DOHH2 (cell line): Measurements from ENCODE around the gene SYT3.

Experiments
- H3F3A ChIP-seq: fragments of 200-600 bp; sonication (generic), shearing (Covaris generic); 2 replicates; pipeline ENCODE4 v1.6.0; 2016; ENCODE audit warnings: antibody characterized with exemption, mild to moderate bottlenecking; ENCODE audit not compliant: control insufficient read depth, insufficient read depth
- H3K27ac ChIP-seq: fragments of 200-600 bp; sonication (generic); 2 replicates; pipeline ENCODE4 v1.5.1; 2014; ENCODE audit warnings: low read depth, mild to moderate bottlenecking, low read length, moderate library complexity
- H3K27me3 ChIP-seq: fragments of 200-600 bp; sonication (generic); 2 replicates; pipeline ENCODE4 v1.6.1; 2014; ENCODE audit warnings: mild to moderate bottlenecking, low read length, mixed read lengths; ENCODE audit not compliant: control insufficient read depth
- H3K36me3 ChIP-seq: fragments of 200-600 bp; sonication (generic); 2 replicates; pipeline ENCODE4 v1.6.1; 2014; ENCODE audit warnings: mild to moderate bottlenecking, low read length, moderate library complexity, mixed read lengths; ENCODE audit not compliant: control insufficient read depth
- H3K4me1 ChIP-seq: fragments of 200-600 bp; sonication (generic); 2 replicates; pipeline ENCODE4 v1.6.1; 2014; ENCODE audit warnings: mild to moderate bottlenecking, low read length, mixed read lengths; ENCODE audit not compliant: control insufficient read depth
- H3K4me2 ChIP-seq: fragments of 200-600 bp; sonication (generic); 2 replicates; pipeline ENCODE4 v1.6.0; 2014; ENCODE audit warnings: mild to moderate bottlenecking, low read length, moderate library complexity
- H3K4me3 ChIP-seq: fragments of 200-600 bp; sonication (generic); 2 replicates; pipeline ENCODE4 v1.5.1; 2014; ENCODE audit warnings: mild to moderate bottlenecking, low read length, mixed read lengths
- H3K79me2 ChIP-seq: fragments of 200-600 bp; sonication (generic); 2 replicates; pipeline ENCODE4 v1.6.1; 2014; ENCODE audit warnings: mild to moderate bottlenecking, low read length, mixed read lengths; ENCODE audit not compliant: control insufficient read depth
- H3K9me2 ChIP-seq: fragments of 200-600 bp; sonication (generic); replicated peaks from 2 replicates; pipeline ENCODE4 v1.6.1; 2014; ENCODE audit warnings: mild to moderate bottlenecking, low read length, mixed read lengths; ENCODE audit not compliant: control insufficient read depth
- H3K9me3 ChIP-seq: fragments of 200-600 bp; sonication (generic); 2 replicates; pipeline ENCODE4 v1.6.1; 2014; ENCODE audit warnings: antibody characterized with exemption, low read length, mixed read lengths; ENCODE audit not compliant: control insufficient read depth, insufficient read depth
- H4K20me1 ChIP-seq: fragments of 200-600 bp; sonication (generic); 2 replicates; pipeline ENCODE4 v1.6.0; 2014; ENCODE audit warnings: low read depth, mild to moderate bottlenecking, antibody characterized with exemption, low read length, moderate library complexity; ENCODE audit not compliant: control insufficient read depth, insufficient read depth
- CTCF ChIP-seq: fragments of 200-600 bp; sonication (generic); IDR thresholded peaks from one replicate; pipeline ENCODE4 v1.5.1; 2014; ENCODE audit warnings: antibody characterized with exemption, mild to moderate bottlenecking, low read depth, low read length; ENCODE audit not compliant: poor library complexity, severe bottlenecking
- EZH2phosphoT487 ChIP-seq: fragments of 200-600 bp; sonication (generic); IDR thresholded peaks from 2 replicates; pipeline ENCODE4 v1.6.1; 2017; ENCODE audit warnings: borderline replicate concordance, mild to moderate bottlenecking, antibody characterized with exemption, low read length, moderate library complexity, mixed read lengths

SYT3 gene

GRCh38 chr19:50661766-50662650, 22.3 kb upstream of the SYT3 start:
- Histone ChIP-seq H3K4me2 (no peak overlapping the region), H3F3A (no peaks in the 10 kb centered on the region; the same call in 1 of the 2 replicates), H3K4me3 (no peak overlapping the region), H4K20me1 (no peaks in the 10 kb centered on the region), H3K36me3 (no peaks in the 10 kb centered on the region), H3K9me3 (peaks cover 4% of the 10 kb centered on the region; the same call in 1 of the 2 replicates), H3K79me2 (no peaks in the 10 kb centered on the region), H3K9me2 (no peaks in the 10 kb centered on the region), H3K4me1 (0 out of 2 replicates have a peak, but pooled peaks cover 2% of the 10 kb centered on the region), H3K27ac (no peak overlapping the region), H3K27me3 (no peaks in the 10 kb centered on the region)
- TF ChIP-seq EZH2phosphoT487, result no peak
- no peak for TF ChIP-seq CTCF

- Histone ChIP-seq H4K20me1 (no peaks in the 10 kb centered on the region), H3K4me2 (no peak overlapping the region), H3K27ac (no peak overlapping the region), H3K4me3 (no peak overlapping the region), H3K27me3 (no peaks in the 10 kb centered on the region), H3K9me2 (no peaks in the 10 kb centered on the region), H3K9me3 (peaks cover 4% of the 10 kb centered on the region; the same call in 1 of the 2 replicates), H3K36me3 (no peaks in the 10 kb centered on the region), H3F3A (no peaks in the 10 kb centered on the region; the same call in 1 of the 2 replicates), H3K4me1 (0 out of 2 replicates have a peak, but pooled peaks cover 2% of the 10 kb centered on the region), H3K79me2 (no peaks in the 10 kb centered on the region)
- no peak for TF ChIP-seq CTCF
- TF ChIP-seq EZH2phosphoT487, result no peak
Observed at GRCh38 chr19:50661023-50661422, 21.3 kb upstream of the SYT3 start.

GRCh38 chr19:50660088-50660366, 20.3 kb upstream of the SYT3 start:
- Histone ChIP-seq H3K9me3 (peaks cover 4% of the 10 kb centered on the region; the same call in 1 of the 2 replicates), H3K4me2 (no peak overlapping the region), H3F3A (no peaks in the 10 kb centered on the region; the same call in 1 of the 2 replicates), H4K20me1 (no peaks in the 10 kb centered on the region), H3K4me1 (0 out of 2 replicates have a peak, but pooled peaks cover 2% of the 10 kb centered on the region), H3K27me3 (no peaks in the 10 kb centered on the region), H3K9me2 (no peaks in the 10 kb centered on the region), H3K4me3 (no peak overlapping the region), H3K36me3 (no peaks in the 10 kb centered on the region), H3K79me2 (no peaks in the 10 kb centered on the region), H3K27ac (no peak overlapping the region)
- no peak for TF ChIP-seq CTCF
- TF ChIP-seq EZH2phosphoT487, result no peak
